ENCODE results near the gene ADGRF1.

GRCh38 chr6:47044397-47044796 lies 2.3 kb upstream of the ADGRF1 start:
- TF ChIP-seq CTCF (IDR thresholded peaks at IDR 0.05 in 8 of 11, conservative IDR thresholded peaks at IDR 0.05 in 3 of 11) (no peak), POLR2A (IDR thresholded peaks at IDR 0.05) (no peak), POLR2AphosphoS5 (IDR thresholded peaks at IDR 0.05) (no peak)
